GM13977 (cell line): Measurements from ENCODE around the gene NTN5.

Experiments used
- DNase-seq: peaks from one replicate; pipeline ENCODE4 v3.0.0; 2012; ENCODE audit warnings: low spot score
- in situ Hi-C: fragments of 300-500 bp; cut with MboI; formaldehyde crosslinking; loops from one replicate; pipeline ENCODE4 v1.12.0; 2022; ENCODE audit warnings: low sequenced_read_pairs, low pct_unique_long_range_greater_than_20kb, mixed read lengths, inconsistent platforms; ENCODE audit not compliant: unreplicated experiment
- TF ChIP-seq, protein P1 (sequence below): IDR thresholded peaks from 2 replicates; pipeline ENCODE4 v1.5.1; 2012; ENCODE audit warnings: mild to moderate bottlenecking, control low read depth; ENCODE audit not compliant: insufficient read depth; ENCODE audit errors: extremely low read depth, missing control alignments

Gene NTN5

DNA sequence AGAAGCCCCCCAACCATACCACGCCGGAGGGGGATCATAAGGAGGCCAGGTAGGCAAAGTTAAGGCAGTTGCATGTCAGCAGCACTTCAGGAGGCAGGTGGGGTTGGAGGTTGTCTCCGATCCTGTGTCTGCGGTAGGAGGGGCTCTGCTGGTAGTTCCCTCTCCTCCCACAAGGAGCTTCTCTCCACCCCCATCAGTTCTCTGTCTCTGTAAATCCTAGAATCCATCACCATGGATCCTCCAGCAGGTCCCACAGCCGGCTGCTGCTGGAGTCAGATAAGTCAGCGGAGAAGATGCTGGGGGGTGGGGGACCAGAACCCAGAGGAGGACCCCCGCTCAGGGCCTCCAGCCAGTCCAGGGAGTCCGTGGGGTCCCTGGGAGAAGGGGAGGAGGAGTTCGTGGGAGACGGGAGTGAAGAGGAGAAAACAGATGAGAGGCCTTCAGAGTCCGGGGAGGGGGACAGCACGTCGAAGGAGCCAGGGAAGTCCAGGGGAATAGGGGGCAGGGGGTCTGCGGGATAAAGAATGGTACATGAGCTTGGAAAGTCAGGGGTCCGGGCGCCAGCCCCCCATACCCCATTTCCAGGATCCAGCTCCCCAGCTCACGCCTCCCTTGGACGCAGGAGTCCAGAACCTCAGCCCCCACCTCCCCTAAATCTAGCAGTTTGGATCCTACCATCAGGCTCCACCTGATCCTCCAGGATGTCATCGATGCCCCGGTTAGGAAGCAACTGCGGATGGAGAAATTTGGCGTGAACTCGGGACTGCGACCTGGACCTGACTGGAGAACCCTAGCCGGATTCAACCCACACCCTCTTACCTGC lies 40.4 kb upstream of the NTN5 start:
- in situ Hi-C loops: no loop called here
- TF ChIP-seq, protein P1, sequence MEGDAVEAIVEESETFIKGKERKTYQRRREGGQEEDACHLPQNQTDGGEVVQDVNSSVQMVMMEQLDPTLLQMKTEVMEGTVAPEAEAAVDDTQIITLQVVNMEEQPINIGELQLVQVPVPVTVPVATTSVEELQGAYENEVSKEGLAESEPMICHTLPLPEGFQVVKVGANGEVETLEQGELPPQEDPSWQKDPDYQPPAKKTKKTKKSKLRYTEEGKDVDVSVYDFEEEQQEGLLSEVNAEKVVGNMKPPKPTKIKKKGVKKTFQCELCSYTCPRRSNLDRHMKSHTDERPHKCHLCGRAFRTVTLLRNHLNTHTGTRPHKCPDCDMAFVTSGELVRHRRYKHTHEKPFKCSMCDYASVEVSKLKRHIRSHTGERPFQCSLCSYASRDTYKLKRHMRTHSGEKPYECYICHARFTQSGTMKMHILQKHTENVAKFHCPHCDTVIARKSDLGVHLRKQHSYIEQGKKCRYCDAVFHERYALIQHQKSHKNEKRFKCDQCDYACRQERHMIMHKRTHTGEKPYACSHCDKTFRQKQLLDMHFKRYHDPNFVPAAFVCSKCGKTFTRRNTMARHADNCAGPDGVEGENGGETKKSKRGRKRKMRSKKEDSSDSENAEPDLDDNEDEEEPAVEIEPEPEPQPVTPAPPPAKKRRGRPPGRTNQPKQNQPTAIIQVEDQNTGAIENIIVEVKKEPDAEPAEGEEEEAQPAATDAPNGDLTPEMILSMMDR: no peak
- DNase-seq: no peak

DNA sequence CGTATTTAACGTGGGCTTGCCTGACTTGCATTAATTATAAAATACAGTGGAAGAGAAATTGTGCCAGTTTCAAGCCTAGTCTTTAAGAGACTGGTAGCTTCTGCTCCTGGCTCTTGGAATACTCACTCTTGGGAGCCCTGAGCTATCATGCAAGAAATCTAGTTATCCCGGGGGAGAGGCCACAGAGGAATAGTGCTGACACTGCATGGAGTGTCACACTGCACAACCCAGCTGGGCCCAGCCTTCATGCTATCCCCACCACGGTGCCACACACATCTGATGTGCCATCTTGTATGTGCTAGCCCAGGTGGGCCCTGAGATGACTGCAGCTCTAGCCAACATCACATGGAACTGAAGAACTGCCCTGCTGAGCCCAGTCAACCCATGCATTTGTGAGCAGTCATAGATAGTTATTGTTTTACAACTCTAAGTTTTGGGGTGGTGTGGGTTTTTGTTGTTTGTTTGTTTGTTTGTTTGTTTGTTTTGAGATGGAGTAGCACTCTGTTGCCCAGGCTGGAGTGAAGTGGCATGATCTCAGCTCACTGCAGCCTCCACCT lies 38.4 kb upstream of the NTN5 start:
- no peak for DNase-seq
- in situ Hi-C loops: no loop called here
- TF ChIP-seq, protein P1: no peak

DNA sequence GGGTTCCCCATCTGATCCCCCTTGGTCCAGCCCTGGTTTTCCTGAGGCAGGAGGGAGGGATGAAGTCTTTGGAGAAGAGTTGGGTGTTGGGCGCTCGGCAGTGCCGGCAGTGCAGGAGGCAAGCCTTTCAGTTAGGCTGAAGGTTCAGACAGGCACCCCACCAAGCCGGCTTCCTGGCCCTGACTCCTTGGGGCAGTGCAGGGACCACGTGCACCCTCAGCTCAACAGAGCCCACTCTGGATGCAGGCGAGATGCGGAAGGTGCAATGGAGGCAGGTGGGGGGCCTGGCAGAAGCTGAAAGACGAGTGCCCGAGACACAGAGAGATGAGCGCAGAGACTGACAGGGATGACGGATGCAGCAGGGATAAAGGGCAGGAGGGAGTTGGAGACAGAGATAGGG lies 35.7 kb upstream of the NTN5 start:
- TF ChIP-seq, protein P1: no peak
- no peak for DNase-seq
- in situ Hi-C loops: no loop called here

DNA sequence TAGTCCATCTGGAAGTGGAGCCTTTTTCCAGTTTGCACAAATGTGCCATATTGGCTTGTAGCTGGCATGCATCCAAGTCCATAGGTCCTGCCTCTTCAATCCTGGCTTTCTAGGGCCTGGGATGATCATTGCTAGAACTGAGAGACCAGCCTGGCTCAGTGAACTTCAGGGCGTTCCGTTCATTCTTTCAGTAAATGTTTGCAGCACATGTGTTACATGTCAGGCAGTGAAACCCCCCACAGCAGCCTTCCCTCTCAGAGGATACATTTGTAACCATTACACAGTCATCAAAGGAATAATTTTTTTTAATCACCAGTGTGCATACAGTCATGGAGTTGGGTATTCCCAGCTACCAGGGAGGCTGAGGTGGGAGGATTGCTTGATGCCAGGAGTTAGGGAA lies 32.6 kb upstream of the NTN5 start:
- DNase-seq: no peak
- TF ChIP-seq, protein P1: no peak

DNA sequence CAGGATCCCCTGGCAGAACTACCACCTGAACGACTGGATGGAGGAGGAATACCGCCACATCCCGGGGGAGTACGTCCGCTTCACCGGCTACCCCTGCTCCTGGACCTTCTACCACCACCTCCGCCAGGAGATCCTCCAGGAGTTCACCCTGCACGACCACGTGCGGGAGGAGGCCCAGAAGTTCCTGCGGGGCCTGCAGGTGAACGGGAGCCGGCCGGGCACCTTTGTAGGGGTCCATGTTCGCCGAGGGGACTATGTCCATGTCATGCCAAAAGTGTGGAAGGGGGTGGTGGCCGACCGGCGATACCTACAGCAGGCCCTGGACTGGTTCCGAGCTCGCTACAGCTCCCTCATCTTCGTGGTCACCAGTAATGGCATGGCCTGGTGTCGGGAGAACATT lies 30.5 kb upstream of the NTN5 start:
- in situ Hi-C loops: no loop called here
- TF ChIP-seq, protein P1: no peak
- no peak for DNase-seq

More for the DNA sequence above, 32.6 kb upstream of the NTN5 start:
- in situ Hi-C loops: no loop called here

DNA sequence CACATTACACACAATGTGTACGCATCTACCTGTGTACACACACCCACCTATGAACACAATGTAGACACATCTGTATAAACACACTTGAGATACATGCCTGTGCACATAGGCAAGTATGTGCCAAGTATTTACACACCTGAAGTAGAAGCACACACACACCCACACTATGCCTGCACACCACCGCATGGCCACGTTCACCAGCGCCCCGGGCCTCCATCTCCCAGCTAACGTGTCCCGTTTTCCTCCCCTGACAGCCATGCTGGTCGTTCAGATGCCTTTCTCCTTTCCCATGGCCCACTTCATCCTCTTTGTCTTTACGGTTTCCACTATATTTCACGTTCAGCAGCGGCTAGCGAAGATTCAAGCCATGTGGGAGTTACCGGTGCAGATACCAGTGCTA lies 29.9 kb upstream of the NTN5 start:
- no peak for DNase-seq
- in situ Hi-C loops: no loop called here
- TF ChIP-seq, protein P1: no peak

DNA sequence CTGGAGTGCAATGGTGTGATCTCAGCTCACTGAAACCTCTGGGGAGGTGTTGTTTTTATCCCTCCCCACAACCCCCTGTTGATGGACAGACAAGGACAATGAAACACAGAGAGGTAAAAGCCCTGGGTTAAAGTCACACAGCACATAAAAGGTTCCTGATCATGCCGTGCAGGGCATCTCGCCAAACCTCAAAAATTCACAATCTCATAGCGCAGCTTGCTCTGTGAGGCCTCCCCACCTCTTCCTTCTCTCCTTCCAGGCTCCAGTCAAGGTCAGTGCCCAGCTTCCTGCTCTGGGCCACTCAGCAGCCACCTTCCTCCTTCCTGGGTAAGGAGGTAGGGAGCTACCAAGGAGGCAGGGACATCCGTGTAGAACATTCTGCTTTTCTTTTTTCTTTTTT lies 25.2 kb upstream of the NTN5 start:
- in situ Hi-C loops: no loop called here
- no peak for DNase-seq
- TF ChIP-seq, protein P1: no peak
